Omental fat pad (tissue), 4 donors: ENCODE results near the gene URB1. TPM values are rescaled to one million over a fixed set of nuclear protein-coding genes. Genes with fewer than 3 reads are reported as not detected.

Source experiments
- ATAC-seq: fragments of 150-250 bp; one replicate; pipeline ENCODE4 v1.9.1; 2016; ENCODE audit warnings: mild to moderate bottlenecking, moderate library complexity; ENCODE audit not compliant: low FRiP score
- DNase-seq: peaks from one replicate; pipeline ENCODE4 v3.0.0-alpha.2; 2019; ENCODE audit warnings: low spot score
- CTCF ChIP-seq, 3 donors: fragments of 450-650 bp; IDR thresholded peaks; one replicate each; pipeline ENCODE4 v1.5.1; 2016 to 2017; ENCODE audit warnings: antibody characterized with exemption in 3 of 3, mild to moderate bottlenecking in 3 of 3, moderate library complexity in 2 of 3
- total RNA-seq, 4 donors: library from RNA; depleted of rRNA; stranded (reverse); fragments of >200 nt; gene quantifications; one replicate each; pipeline ENCODE4 v1.1.0, GENCODE V29; 2016

The URB1 gene
- total RNA-seq, 4 donors from 2014 or later = 17.3 to 48.5 (median 17.4) TPM

GRCh38 chr21:32364796-32365195 is 28.0 kb downstream of the URB1 start:
- no peak for TF ChIP-seq CTCF (IDR thresholded peaks at IDR 0.05)
- ATAC-seq (no peak), DNase-seq (no peak)

- no peak for DNase-seq
- ATAC-seq = no peak
- no peak for TF ChIP-seq CTCF (IDR thresholded peaks at IDR 0.05)
Measured at GRCh38 chr21:32364387-32364786, 28.4 kb downstream of the URB1 start.

- no peak for TF ChIP-seq CTCF (IDR thresholded peaks at IDR 0.05)
- ATAC-seq (no peak), DNase-seq (no peak)
Measured at GRCh38 chr21:32360401-32360975, 32.3 kb downstream of the URB1 start.

GRCh38 chr21:32359719-32360260 is 33.0 kb downstream of the URB1 start:
- no peak for ATAC-seq
- no peak for DNase-seq
- TF ChIP-seq CTCF (IDR thresholded peaks at IDR 0.05) = no peak

- ATAC-seq = no peak
- no peak for DNase-seq
- TF ChIP-seq CTCF (IDR thresholded peaks at IDR 0.05) = no peak
Measured at GRCh38 chr21:32356874-32357395, 35.9 kb downstream of the URB1 start.

GRCh38 chr21:32353002-32353711 is 39.7 kb downstream of the URB1 start:
- ATAC-seq (no peak), DNase-seq (no peak)
- no peak for TF ChIP-seq CTCF (IDR thresholded peaks at IDR 0.05)
